Fibroblast of mammary gland (primary cell): ENCODE results near the gene CLCN6.

Experiments
- DNase-seq: peaks from one replicate; pipeline ENCODE4 v3.0.0-alpha.2; 2010; ENCODE audit warnings: low read depth
- H3K4me3 ChIP-seq: 2 replicates; pipeline ENCODE4 v1.5.1; 2011; ENCODE audit warnings: low read depth, mild to moderate bottlenecking, low read length, moderate library complexity; ENCODE audit not compliant: control insufficient read depth
- TF ChIP-seq, protein P1 (sequence below): conservative IDR thresholded peaks from 2 replicates; pipeline ENCODE4 v1.5.1; 2011; ENCODE audit warnings: low read depth, low read length, inconsistent platforms; ENCODE audit not compliant: control insufficient read depth, insufficient read depth

The CLCN6 gene

DNA sequence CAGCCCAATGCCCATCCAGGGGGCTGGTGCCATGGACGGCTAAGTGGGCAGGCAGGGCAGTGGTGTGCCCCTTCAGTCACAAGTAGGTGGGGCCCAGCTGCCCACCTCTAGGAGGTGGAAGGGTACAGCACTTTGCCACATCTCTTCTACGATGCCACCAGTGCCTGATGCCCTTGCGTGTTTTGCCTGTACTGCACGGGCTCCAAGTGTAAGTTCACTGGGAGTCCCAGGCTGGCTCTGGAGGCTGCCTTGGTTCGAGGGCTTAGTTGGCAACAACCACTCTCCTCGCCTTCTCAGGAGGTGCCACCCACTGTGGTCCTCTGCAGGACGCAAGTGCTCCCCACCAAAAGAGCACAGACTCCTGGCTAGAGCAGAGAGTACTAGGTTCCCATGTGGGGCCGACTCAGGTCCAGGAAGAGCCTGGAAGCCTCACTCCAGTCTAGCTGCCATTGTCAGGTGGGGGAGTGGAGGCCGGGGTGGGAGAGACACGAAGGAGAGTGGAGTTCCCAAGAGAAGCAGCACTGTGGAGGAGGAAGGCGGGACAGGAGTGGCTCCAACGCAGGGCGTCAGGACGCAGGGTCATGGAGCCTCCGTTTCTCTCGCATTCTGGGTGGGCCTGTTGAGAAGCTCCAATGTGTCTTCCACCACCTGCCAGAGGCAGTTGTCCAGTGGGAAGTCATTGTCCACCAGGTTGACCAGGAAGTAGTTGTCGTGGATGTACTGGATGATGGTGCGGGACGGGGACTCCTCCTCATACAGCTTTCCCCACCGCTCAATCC, 15.7 kb upstream of the CLCN6 start:
- no peak for DNase-seq
- H3K4me3 ChIP-seq = no peak overlapping the region
- TF ChIP-seq, protein P1, sequence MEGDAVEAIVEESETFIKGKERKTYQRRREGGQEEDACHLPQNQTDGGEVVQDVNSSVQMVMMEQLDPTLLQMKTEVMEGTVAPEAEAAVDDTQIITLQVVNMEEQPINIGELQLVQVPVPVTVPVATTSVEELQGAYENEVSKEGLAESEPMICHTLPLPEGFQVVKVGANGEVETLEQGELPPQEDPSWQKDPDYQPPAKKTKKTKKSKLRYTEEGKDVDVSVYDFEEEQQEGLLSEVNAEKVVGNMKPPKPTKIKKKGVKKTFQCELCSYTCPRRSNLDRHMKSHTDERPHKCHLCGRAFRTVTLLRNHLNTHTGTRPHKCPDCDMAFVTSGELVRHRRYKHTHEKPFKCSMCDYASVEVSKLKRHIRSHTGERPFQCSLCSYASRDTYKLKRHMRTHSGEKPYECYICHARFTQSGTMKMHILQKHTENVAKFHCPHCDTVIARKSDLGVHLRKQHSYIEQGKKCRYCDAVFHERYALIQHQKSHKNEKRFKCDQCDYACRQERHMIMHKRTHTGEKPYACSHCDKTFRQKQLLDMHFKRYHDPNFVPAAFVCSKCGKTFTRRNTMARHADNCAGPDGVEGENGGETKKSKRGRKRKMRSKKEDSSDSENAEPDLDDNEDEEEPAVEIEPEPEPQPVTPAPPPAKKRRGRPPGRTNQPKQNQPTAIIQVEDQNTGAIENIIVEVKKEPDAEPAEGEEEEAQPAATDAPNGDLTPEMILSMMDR = no peak

DNA sequence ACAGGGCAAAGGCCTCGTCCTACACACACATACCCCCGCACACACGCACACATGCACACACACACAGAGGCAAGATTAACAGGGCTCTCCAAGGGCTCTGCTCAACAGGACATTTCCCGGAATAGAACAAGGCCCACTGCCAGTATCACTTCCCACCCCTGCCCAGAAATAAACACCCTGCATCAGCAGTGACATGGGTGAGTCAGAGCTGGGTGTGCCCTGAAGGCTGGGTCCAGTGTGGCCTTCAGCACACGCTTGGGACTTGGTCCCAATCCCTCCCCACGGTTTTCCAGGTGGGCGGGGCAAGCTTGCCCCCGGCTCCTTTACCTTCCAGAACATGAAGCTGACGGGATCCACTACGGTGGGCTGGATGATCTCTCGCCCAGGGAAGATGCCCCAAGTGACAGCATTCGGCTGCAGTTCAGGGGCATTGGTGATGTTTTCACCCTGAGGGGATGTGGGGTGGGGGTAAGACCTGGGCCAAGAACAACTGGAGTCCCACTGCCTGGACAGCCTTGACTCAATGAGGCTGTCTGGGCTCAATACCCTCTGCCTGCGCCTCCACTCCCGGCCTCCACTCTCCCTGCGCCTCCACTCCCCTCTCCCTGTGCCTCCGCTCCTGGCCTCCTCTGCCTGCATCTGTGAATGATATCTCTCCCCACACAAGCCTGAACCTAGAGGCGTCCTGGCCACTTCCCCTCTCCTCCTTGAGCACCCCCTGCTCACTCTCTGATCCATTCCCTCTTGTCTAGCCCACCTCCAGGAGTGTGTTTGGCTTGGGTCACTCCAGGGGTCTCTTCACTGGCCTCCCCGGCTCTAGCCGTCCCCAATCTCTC, 14.9 kb upstream of the CLCN6 start:
- peak; percentile 95 for DNase-seq
- TF ChIP-seq, protein P1 = no peak
- H3K4me3 ChIP-seq = no peak overlapping the region

DNA sequence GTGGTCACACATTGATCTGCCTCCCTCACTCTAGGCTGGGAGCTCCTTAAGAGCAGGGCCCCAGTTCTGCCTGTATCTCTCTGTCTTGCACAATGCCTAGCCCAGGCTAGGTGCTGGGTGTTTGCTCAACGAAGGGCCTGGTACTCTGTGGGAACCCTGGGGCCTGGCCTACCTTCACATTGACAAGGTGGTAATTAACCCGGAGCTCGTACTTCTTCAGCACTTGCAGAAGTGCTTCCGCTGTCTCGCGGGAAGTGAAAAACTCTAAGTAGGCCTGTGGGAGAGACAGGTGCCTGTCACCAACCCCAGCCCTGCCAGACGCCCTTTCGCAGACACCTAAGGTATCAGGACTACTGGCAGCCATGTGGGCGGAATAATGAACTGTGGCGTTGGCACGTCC, 13.9 kb upstream of the CLCN6 start:
- DNase-seq = no peak
- H3K4me3 ChIP-seq = no peak overlapping the region

DNA sequence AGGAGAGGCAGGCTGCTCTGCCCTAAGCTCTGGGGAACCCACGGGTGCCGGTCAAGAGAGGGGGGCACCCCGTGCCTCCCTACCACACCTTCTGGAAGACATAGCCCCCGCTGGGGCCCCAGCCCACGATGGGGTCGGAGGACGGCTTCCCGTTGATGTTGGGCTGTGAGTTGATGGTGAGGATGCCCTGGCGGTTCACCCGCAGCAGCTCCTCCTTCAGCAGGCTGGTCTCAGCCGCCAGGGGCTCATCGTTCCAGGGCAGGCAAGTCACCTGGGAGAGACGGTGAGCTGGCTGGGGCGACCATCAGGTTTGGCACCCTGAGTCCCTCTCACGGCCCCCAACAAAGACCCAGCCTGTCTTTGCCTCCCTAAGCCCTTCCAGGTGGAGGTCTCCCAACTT, 12.2 kb upstream of the CLCN6 start:
- no peak overlapping the region for H3K4me3 ChIP-seq
- DNase-seq = no peak
- TF ChIP-seq, protein P1 = no peak

More for the DNA sequence above, 13.9 kb upstream of the CLCN6 start:
- TF ChIP-seq, protein P1 = no peak

DNA sequence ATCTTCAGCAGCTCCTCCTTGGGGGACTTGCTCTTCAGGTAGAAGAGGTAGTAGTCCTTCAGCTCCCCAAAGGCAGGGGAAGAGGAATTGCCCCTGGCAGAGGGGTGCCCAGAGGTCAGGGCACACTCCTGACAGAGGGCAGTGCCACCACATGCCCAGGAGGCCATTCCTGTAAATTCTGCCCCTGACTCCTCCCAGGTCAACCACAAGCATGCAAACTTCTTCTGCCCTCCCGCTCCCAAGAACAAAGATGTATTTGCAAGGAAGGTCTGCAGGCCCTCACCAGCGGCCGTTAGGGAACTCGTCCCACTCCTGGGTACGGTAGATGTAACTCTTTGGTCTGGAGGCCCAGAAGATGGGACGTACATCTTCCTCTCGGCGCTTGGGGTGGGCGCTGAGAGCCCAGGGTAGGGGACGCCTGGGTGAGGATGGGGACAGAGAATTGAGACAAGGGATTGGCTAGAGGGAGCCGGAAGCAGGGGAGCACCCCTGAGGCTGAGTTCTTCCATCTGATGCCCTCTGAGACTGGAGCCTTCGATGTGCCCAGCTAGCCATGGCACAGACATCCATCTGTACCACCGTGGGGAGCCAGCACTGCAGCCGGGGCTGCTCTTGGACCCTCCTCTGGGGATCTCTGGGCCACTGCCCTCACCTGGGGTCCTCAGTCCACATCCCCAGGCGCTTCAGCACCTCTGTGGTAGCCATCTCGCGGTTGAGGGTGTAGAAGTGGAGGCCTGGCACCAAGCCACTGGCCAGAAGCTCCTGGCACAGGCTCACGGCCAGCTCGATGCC, 11.3 kb upstream of the CLCN6 start:
- TF ChIP-seq, protein P1 = no peak
- no peak for DNase-seq
- H3K4me3 ChIP-seq = no peak overlapping the region

DNA sequence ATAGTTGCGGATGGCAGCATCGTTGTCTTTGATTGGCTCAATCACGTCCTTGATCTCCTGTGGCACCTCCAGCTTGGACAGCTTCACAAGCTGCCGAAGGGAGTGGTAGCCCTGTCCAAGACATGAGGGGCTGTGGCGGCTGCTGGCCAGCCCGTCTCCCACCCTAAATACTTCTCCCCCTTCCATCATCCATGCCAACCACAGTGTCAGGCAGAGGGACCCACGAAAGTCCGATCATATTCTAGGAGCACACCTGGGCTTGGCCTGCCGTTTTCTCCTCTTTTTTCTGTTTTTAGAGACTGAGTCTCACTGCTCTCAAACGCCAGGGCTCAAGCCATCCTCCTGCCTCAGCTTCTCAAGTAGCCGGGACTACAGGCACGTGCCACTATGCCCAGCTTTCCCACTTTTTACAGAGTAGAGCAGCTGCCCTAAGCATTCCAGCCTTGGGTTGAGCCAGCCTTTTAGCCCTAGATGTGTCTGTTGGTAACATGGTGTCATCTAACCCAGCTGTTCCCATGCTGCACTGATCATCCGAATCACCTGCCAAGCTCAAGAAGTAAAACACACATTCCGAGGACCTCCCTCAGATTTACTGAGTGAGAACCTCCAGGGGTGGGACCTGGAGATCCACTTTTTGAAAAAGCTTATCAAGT, 10.6 kb upstream of the CLCN6 start:
- TF ChIP-seq, protein P1 = no peak
- no peak for DNase-seq
- no peak overlapping the region for H3K4me3 ChIP-seq
